ENCODE results near the gene PRPF4. TPM values are rescaled to one million over a fixed set of nuclear protein-coding genes. Genes with fewer than 3 reads are reported as not detected.
"Not testable (repeated sequence)": the region's sequence is repeated elsewhere in the genome, so short reads cannot be mapped to it uniquely, and the experiment has no call there.

Gene PRPF4
- total RNA-seq, 1 donor from 2014 or later, result 15.6 TPM

DNA sequence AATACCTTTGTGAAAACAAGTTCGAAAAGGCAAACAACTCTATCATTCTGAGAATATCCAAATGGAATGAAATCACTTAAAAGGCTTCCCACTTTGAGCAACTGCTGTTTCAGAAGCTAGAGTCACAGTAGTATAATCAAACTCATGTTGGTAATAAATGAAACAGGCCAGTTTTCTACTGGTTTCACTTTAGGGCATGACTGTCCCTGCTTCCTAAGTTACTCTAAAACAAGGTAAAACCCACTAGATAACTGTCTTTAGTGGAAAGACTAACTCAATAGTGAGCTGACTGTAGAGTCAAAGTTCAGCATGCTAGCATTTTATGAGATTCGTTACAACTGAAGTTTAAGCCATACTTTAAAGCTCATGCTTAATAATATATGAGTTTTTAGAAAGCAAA is 6.1 kb upstream of the PRPF4 start:
- ATAC-seq, result no peak

DNA sequence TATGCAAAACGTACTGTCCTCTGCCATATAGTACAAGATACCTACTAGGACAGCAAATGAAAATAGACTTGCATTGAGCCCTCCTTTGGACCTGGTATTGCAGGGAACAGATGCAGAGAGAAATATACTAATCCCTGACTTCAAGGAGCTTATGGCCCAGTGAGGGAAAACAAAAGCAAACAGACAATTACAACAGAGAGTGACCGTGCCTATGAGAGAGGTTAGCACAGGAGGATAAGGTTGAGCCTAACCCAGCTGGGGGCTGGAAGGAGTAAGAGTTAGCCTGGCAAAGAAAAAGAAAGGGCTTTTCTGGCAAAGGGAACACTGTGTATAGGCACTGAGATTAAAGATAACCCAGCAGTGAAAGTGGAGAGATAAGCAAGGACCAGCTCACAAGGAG is 5.6 kb upstream of the PRPF4 start:
- ATAC-seq, result no peak

DNA sequence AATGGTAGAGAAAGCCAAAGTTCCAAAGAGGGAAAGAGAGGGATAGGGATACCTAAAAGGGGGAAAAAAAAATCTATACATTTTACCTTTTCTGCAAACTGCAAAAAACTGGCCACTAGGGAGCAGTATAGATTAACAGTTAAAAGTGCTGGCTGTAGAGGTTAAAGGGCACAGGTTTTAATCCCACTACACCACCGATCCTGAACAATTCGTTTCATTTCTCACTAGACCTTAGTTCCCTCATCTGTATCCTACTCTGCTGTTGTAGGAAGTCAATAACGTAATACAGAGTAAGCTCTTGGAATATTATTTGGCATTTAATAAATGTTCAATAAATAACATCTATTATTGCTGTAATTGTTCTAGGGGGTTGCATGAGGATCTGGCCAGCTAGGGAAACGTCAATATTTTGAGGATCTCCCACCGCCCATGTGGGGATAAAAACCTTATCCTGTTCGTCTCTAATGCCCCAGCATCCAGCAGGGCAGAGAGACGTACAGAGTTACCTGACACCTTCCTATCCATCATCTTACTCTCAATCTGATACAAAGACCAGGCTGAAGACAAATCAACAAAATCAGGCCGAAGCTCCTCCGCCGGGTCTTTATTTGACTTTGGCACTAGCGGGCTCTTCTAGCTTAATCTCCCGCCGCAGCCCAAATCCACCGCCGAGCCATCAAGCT is 843 bp upstream of the PRPF4 start:
- peak; percentile 58 for ATAC-seq

GRCh38 chr9:113278840-113279239 is 3.4 kb downstream of the PRPF4 start:
- ATAC-seq, result no peak

- peak; percentile 31 for ATAC-seq
Observed at GRCh38 chr9:113281356-113281755, 5.9 kb downstream of the PRPF4 start.

- no peak for ATAC-seq
Observed at GRCh38 chr9:113289091-113289490, 13.6 kb downstream of the PRPF4 start.

DNA sequence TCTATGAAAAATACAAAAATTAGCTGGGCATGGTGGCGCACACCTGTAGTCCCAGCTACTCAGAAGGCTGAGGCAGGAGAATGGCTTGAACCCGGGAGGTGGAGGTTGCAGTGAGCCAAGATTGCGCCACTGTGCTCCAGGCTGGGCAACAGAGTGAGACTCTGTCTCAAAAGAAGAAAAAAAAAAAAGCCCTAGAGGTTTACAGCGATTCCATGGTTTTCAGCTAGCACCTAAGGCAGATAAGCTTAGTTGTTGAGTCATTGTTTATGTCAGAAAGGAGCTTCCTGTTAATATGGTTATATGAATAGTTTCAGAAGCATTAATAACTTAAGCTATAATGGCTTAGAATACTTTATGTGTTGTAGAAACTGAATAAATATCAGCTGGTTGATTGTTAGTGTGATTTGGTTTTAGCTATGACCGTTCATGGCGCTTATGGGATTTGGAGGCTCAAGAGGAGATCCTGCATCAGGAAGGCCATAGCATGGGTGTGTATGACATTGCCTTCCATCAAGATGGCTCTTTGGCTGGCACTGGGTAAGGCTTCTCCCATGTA is 14.7 kb downstream of the PRPF4 start:
- peak; percentile 76 for ATAC-seq

- ATAC-seq, result no peak
Observed at GRCh38 chr9:113293285-113293878, 17.9 kb downstream of the PRPF4 start.

GRCh38 chr9:113296247-113296646 is 20.8 kb downstream of the PRPF4 start:
- not testable (repeated sequence) for ATAC-seq

DNA sequence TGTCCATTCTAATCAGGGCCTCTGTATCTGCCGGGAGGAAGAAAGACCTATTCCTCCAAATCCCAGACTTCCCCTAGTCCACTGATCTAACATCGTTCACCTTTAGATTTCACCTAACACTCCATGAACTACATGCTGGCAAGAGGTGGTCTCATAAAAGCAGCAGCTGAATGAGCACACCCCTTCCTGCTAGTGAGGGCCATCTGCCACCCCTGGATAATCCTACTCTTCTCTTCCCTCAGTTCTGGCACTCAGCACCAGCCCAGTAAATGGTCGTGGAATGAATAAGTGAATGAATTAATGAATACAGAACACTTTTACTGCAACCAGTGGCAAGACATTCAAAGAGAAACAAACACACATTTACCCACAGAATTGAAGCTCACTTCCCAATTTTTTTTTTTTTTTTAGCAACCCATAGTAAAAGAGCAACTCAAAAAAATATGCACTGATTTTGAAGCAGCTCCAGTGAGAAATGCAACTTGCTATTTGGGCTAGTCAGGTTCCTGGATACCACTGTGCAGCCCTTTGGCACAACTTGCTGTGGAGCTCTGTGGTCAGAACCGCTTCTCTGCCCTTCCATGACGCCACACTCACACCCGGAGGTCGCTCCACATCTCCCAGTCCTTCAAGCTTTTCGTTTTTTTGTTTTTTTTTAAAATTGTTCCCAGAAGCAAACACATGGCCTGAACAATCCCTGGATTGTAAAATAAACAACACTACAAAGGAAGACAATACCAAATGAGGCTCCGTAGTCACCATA is 21.5 kb downstream of the PRPF4 start:
- no peak for ATAC-seq

DNA sequence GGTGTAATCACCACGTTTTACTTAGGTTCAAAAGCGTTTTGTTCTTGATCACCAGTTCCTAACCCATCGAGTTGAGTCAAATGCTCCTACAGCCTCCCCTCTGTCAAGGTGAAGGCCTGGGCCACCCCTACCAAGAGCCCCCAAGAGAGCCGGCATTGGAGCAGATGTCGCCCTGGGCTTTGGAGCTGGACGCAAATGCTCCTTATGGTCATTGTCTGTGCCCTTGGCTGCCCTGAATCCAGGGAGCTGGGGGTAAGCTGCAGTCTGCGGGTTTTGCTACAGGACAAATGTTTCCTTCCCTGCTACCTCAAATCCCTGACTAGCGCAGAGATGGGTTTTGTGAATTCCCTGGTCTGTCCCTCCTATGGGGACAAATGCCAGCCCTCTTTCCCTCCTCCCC is 22.9 kb downstream of the PRPF4 start:
- no peak for ATAC-seq

- no peak for ATAC-seq
Observed at GRCh38 chr9:113298924-113299770, 23.7 kb downstream of the PRPF4 start.

DNA sequence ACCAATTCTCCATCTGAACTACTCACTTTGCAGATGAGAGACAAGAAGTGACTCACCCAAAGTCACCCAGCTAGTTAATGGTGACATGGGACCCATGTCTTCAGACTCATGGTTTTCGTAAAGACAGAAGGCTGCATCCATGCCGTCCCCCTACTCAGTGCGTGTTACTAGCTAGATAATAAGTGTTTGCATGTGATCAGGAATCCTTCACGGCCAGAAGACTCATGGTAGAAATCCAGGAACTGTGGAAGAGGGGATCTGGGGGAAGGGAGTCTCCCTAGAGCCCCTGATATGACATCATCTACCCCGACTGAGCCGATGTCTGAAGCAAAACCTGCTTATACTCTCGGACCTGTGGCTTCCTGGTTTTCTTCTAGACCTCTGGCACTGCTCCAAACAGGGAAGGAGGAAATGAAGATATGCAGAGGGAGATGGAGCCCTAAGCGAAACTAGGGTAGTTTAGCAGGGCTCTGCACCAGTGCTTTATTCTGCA is 24.4 kb downstream of the PRPF4 start:
- no peak for ATAC-seq

- ATAC-seq, result no peak
Observed at GRCh38 chr9:113301548-113301947, 26.1 kb downstream of the PRPF4 start.

- peak; percentile 84 for ATAC-seq
Observed at GRCh38 chr9:113302792-113303418, 27.4 kb downstream of the PRPF4 start, which contains the start of gene RNF183. Gene RNF183 (minus strand): TSS chr9:113303376. CDS start chr9:113298184, 5,192 bp downstream.

- no peak for ATAC-seq
Observed at GRCh38 chr9:113306566-113306965, 31.1 kb downstream of the PRPF4 start.

DNA sequence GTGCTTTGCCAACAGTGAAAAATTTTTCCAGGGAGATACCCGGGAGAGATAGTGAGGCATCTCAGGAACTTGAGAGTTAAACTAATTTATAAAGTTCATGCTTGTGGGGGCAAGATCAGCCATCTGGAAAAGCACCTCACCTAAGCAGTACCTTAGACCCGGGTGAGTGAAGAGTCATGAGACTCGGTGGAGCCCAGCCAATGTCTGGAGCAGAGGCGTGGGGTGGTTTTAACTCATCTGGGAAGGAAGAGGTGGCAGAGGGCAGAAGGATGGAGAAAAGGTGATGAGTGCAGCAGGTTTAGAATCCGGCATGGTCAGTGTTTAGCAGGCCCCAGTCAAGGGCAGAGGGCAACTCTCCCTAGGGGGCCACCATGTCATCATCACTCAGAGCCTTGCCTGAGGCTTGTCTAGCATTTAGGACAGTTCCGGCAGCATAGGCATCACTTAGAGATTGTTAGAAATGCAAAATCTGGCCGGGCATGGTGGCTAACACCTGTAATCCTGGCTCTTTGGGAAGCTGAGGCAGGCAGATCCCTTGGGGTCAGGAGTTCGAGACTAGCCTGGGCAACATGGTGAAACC is 32.0 kb downstream of the PRPF4 start:
- no peak for ATAC-seq

- ATAC-seq, result peak; percentile 57
Observed at GRCh38 chr9:113309204-113309813, 33.9 kb downstream of the PRPF4 start.

DNA sequence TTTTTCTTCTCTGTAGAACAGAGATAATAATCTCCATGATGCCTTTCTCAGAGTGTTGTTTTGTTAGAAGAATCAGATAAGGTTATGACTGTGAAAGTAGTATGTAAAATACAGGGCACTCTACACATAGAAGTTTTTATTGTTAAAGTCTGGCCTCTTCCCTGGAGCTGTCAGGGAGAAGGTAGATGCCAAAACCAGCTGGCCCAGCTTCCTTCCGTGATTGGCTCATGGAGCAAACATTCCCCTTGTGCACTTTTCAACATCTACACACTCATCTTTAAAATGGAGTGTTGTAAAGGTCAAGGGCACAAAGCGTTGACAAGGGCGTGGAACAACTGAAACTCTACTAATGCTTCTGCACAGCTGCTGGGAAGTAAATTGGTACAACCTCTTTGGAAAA is 35.1 kb downstream of the PRPF4 start:
- ATAC-seq, result no peak

DNA sequence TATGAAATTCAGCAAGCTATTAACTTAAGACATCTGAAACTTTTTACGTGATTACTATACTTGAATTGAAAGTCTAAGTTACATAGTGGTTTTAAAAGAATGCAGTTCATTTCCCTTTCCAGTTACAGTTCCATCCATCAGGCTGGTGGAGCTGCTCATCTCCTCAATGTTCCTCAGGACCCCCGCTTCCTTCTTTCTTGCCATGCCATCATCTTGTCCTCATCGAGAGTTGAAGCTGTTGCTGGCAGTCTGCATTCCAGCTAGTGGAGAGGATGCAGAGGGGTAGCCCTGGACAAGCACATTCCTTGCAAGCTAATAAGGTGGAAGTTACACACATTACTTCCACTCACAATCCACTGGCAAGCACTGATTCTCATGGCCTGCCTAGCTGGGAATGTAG is 36.5 kb downstream of the PRPF4 start:
- no peak for ATAC-seq

DNA sequence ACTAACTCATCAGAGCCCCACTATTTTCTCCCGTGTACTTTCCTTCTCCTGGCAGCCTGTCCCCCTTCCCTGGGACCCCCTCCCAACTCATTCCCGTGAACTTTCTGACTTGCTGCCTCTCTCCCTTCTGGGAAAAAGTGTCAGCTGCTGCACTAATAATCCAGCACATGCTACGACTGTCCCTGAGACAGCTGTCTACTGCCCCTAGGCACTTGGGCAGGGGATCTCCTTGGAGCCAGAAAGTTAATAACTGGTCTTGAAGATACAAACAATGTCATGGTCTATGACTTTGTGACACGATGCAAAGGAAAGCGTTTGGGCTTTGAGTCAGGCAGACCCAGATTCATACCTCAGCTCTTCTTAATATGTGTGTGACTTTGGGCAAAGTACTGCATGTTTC is 37.8 kb downstream of the PRPF4 start:
- no peak for ATAC-seq
